Measurements from ENCODE around the gene DIS3. TPM values are rescaled to one million over a fixed set of nuclear protein-coding genes. Genes with fewer than 3 reads are reported as not detected.
"Not testable (repeated sequence)": the region's sequence is repeated elsewhere in the genome, so short reads cannot be mapped to it uniquely, and the experiment has no call there.

The DIS3 gene
- total RNA-seq, 5 donors from 2014 or later (not counting 1 experiment from before 2014, with no cell fraction given): 30.4 to 37.5 (median 36.8) TPM

DNA sequence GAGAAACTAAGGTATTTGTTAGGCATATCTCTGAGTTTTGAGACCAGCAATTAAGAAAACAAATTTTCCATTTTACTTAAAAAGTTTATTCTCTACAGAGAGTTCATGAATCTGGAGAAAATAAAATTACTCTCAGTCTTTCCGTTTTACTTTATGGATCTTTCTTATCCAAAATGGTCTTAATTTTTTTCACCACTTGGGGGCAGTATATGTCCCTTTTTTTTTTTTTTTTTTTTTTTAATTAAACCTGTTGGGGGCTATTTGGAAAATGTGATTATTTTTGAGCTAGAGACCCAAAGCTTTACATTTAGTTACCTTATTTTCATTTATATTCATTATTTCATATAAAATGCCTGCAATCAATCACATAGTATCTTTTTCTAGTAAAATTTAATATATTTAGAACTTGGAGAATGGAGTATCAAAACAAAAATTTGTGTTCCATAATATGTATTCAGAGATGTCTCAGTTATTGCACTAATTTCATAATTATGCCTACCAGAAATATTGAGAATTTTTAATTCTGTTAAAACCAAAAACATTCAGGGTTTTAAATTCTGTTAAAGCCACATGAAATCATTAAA, 27.3 kb upstream of the DIS3 start:
- no peaks in the 10 kb centered on the region for H3K27me3 ChIP-seq (replicated peaks in 1 of 2; ENCODE audit: control insufficient read depth in 2 of 2, extremely low read depth in 1 of 2, insufficient read depth in 2 of 2, low read length in 1 of 2)
- peaks cover 0 to 2% (median 2%) of the 10 kb centered on the region in 3 donors for H3K4me1 Mint-ChIP-seq
- H3K4me3 Mint-ChIP-seq: no peak overlapping the region
- ChIA-PET CTCF (interaction anchor here (0.6 to 1.0 kb wide), 26 partner anchors 11 to 1922 kb away, joined by 3 to 13 read pairs (median 4); no protein-coding TSS in a partner anchor), POLR2A (interaction anchor here in 1 of 2 donors (0.6 to 0.7 kb wide), 4 partner anchors 11 to 970 kb away, joined by 3 to 5 read pairs (median 4); no protein-coding TSS in a partner anchor)
- no peak for ATAC-seq (replicated peaks in 1 of 4)
- no peaks in the 10 kb centered on the region for H3K9me3 Mint-ChIP-seq
- no peak overlapping the region for H3K27ac Mint-ChIP-seq
- H3K9me3 ChIP-seq: no peaks in the 10 kb centered on the region
- H3K27me3 Mint-ChIP-seq: no peaks in the 10 kb centered on the region
- H3K4me3 ChIP-seq (ENCODE audit: control insufficient read depth in 1 of 2, extremely low read depth in 1 of 2, low read length in 1 of 2): no peak overlapping the region
- peaks cover 24% of the 10 kb centered on the region for H3K36me3 Mint-ChIP-seq
- DNase-seq: peak in 1 of 35 experiments; percentile 57
- H3K36me3 ChIP-seq (ENCODE audit: control insufficient read depth in 2 of 2, extremely low read depth in 1 of 2, insufficient read depth in 1 of 2, low read length in 1 of 2): peaks cover 0 to 12% of the 10 kb centered on the region in 2 donors
- H3K27ac ChIP-seq (ENCODE audit: low read length): no peak overlapping the region
- no peaks in the 10 kb centered on the region for H3K4me1 ChIP-seq (ENCODE audit: control insufficient read depth in 1 of 2, extremely low read depth in 1 of 2, insufficient read depth in 2 of 2, low read length in 2 of 2)
- no CpG with 5 or more reads among the region's 1 CpG for WGBS (ENCODE audit: insufficient coverage)

- WGBS (ENCODE audit: insufficient coverage): no CpG with 5 or more reads among the region's 1 CpG
- H3K4me3 Mint-ChIP-seq; ATAC-seq (replicated peaks in 1 of 4); DNase-seq; H3K4me1 ChIP-seq (ENCODE audit: control insufficient read depth in 1 of 2, extremely low read depth in 1 of 2, insufficient read depth in 2 of 2, low read length in 2 of 2); H3K27ac Mint-ChIP-seq; H3K4me3 ChIP-seq (ENCODE audit: control insufficient read depth in 1 of 2, extremely low read depth in 1 of 2, low read length in 1 of 2); H3K9me3 ChIP-seq; H3K27me3 Mint-ChIP-seq; POLR2A ChIA-PET; H3K27ac ChIP-seq (ENCODE audit: low read length); H3K27me3 ChIP-seq (replicated peaks in 1 of 2; ENCODE audit: control insufficient read depth in 2 of 2, extremely low read depth in 1 of 2, insufficient read depth in 2 of 2, low read length in 1 of 2); CTCF ChIA-PET; H3K9me3 Mint-ChIP-seq: not testable (repeated sequence)
- peaks cover 25% of the 10 kb centered on the region for H3K36me3 Mint-ChIP-seq
- peaks cover 9 to 11% (median 9%) of the 10 kb centered on the region in 3 donors for H3K4me1 Mint-ChIP-seq
- peaks cover 0 to 14% of the 10 kb centered on the region in 2 donors for H3K36me3 ChIP-seq (ENCODE audit: control insufficient read depth in 2 of 2, extremely low read depth in 1 of 2, insufficient read depth in 1 of 2, low read length in 1 of 2)
Observed at GRCh38 chr13:72806514-72806913, 24.8 kb upstream of the DIS3 start.

GRCh38 chr13:72805676-72806346, 24.1 kb upstream of the DIS3 start:
- DNase-seq (no peak), ATAC-seq (replicated peaks in 1 of 4) (no peak)
- no peak overlapping the region for H3K4me3 Mint-ChIP-seq
- H3K36me3 Mint-ChIP-seq: peaks cover 28% of the 10 kb centered on the region
- no peak overlapping the region for H3K27ac ChIP-seq (ENCODE audit: low read length)
- peaks cover 9 to 11% (median 10%) of the 10 kb centered on the region in 3 donors for H3K4me1 Mint-ChIP-seq
- ChIA-PET POLR2A (no interaction called here), CTCF (interaction anchor here in 1 of 2 donors (0.6 kb wide), 1 partner anchor 90 kb away, joined by 3 read pairs; no protein-coding TSS in a partner anchor)
- peaks cover 0 to 14% of the 10 kb centered on the region in 2 donors for H3K36me3 ChIP-seq (ENCODE audit: control insufficient read depth in 2 of 2, extremely low read depth in 1 of 2, insufficient read depth in 1 of 2, low read length in 1 of 2)
- H3K4me3 ChIP-seq (ENCODE audit: control insufficient read depth in 1 of 2, extremely low read depth in 1 of 2, low read length in 1 of 2): no peak overlapping the region
- H3K27me3 Mint-ChIP-seq: no peaks in the 10 kb centered on the region
- H3K9me3 ChIP-seq: no peaks in the 10 kb centered on the region
- 100% methylated on average over 1 of the region's 1 CpG for WGBS (ENCODE audit: insufficient coverage)
- H3K4me1 ChIP-seq (ENCODE audit: control insufficient read depth in 1 of 2, extremely low read depth in 1 of 2, insufficient read depth in 2 of 2, low read length in 2 of 2): no peaks in the 10 kb centered on the region
- H3K27ac Mint-ChIP-seq: no peak overlapping the region
- no peaks in the 10 kb centered on the region for H3K9me3 Mint-ChIP-seq
- no peaks in the 10 kb centered on the region for H3K27me3 ChIP-seq (replicated peaks in 1 of 2; ENCODE audit: control insufficient read depth in 2 of 2, extremely low read depth in 1 of 2, insufficient read depth in 2 of 2, low read length in 1 of 2)

- Histone ChIP-seq H3K36me3 (ENCODE audit: control insufficient read depth in 2 of 2, extremely low read depth in 1 of 2, insufficient read depth in 1 of 2, low read length in 1 of 2) (peaks cover 0 to 24% of the 10 kb centered on the region in 2 donors), H3K4me3 (ENCODE audit: control insufficient read depth in 1 of 2, extremely low read depth in 1 of 2, low read length in 1 of 2) (no peak overlapping the region), H3K9me3 (no peaks in the 10 kb centered on the region), H3K4me1 (ENCODE audit: control insufficient read depth in 1 of 2, extremely low read depth in 1 of 2, insufficient read depth in 2 of 2, low read length in 2 of 2) (no peaks in the 10 kb centered on the region), H3K27me3 (replicated peaks in 1 of 2; ENCODE audit: control insufficient read depth in 2 of 2, extremely low read depth in 1 of 2, insufficient read depth in 2 of 2, low read length in 1 of 2) (no peaks in the 10 kb centered on the region), H3K27ac (ENCODE audit: low read length) (no peak overlapping the region)
- no peaks in the 10 kb centered on the region for H3K9me3 Mint-ChIP-seq
- peaks cover 9 to 11% (median 10%) of the 10 kb centered on the region in 3 donors for H3K4me1 Mint-ChIP-seq
- ChIA-PET CTCF (no interaction called here), POLR2A (no interaction called here)
- no CpG with 5 or more reads among the region's 1 CpG for WGBS (ENCODE audit: insufficient coverage)
- DNase-seq (no peak), ATAC-seq (replicated peaks in 1 of 4) (no peak)
- no peaks in the 10 kb centered on the region for H3K27me3 Mint-ChIP-seq
- H3K27ac Mint-ChIP-seq: peak overlapping the region; percentile 68 to 84
- no peak overlapping the region for H3K4me3 Mint-ChIP-seq
- peaks cover 34% of the 10 kb centered on the region for H3K36me3 Mint-ChIP-seq
Observed at GRCh38 chr13:72804301-72804700, 22.6 kb upstream of the DIS3 start.

GRCh38 chr13:72798817-72799216, 17.1 kb upstream of the DIS3 start:
- CTCF ChIA-PET: interaction anchor here in 1 of 2 donors (1.2 kb wide), 1 partner anchor 29 kb away, joined by 3 read pairs; no protein-coding TSS in a partner anchor
- Histone ChIP-seq H3K36me3 (ENCODE audit: control insufficient read depth in 2 of 2, extremely low read depth in 1 of 2, insufficient read depth in 1 of 2, low read length in 1 of 2) (peaks cover 0 to 57% of the 10 kb centered on the region in 2 donors), H3K27me3 (replicated peaks in 1 of 2; ENCODE audit: control insufficient read depth in 2 of 2, extremely low read depth in 1 of 2, insufficient read depth in 2 of 2, low read length in 1 of 2) (no peaks in the 10 kb centered on the region), H3K4me3 (ENCODE audit: control insufficient read depth in 1 of 2, extremely low read depth in 1 of 2, low read length in 1 of 2) (no peak overlapping the region), H3K4me1 (ENCODE audit: control insufficient read depth in 1 of 2, extremely low read depth in 1 of 2, insufficient read depth in 2 of 2, low read length in 2 of 2) (no peaks in the 10 kb centered on the region), H3K9me3 (no peaks in the 10 kb centered on the region), H3K27ac (ENCODE audit: low read length) (no peak overlapping the region)
- no peak overlapping the region for H3K4me3 Mint-ChIP-seq
- H3K9me3 Mint-ChIP-seq: peaks cover 0 to 3% (median 0%) of the 10 kb centered on the region in 3 donors
- no peak overlapping the region for H3K27ac Mint-ChIP-seq
- H3K27me3 Mint-ChIP-seq: no peaks in the 10 kb centered on the region
- peaks cover 13 to 17% (median 17%) of the 10 kb centered on the region in 3 donors for H3K4me1 Mint-ChIP-seq
- DNase-seq: no peak
- no CpG with 5 or more reads among the region's 3 CpGs for WGBS (ENCODE audit: insufficient coverage)
- no peak for ATAC-seq (replicated peaks in 1 of 4)
- POLR2A ChIA-PET: no interaction called here
- peaks cover 55% of the 10 kb centered on the region for H3K36me3 Mint-ChIP-seq

DNA sequence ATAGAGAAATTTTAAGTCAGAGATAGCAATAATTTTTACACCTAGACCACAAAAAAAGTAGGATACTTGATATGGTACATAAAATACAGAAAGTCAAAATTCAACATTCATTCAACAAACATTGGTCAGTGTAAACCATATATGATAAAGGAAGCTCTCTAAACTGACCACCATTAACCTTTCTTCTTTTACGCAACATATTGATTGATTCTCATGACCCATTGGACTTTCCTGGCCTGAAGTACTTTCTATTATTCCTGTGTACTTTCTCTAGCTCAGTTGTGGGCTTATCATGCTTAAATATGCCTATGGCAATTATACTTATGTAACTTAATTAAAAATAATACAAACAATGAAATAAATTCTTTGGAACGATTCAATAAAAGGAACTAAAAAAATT, 10.9 kb upstream of the DIS3 start:
- peaks cover 51% of the 10 kb centered on the region for H3K36me3 Mint-ChIP-seq
- DNase-seq: no peak

More for the DNA sequence above, 10.9 kb upstream of the DIS3 start:
- no peak overlapping the region for H3K27ac ChIP-seq (ENCODE audit: low read length)
- CTCF ChIA-PET: no interaction called here
- no peaks in the 10 kb centered on the region for H3K4me1 ChIP-seq (ENCODE audit: control insufficient read depth in 1 of 2, extremely low read depth in 1 of 2, insufficient read depth in 2 of 2, low read length in 2 of 2)
- no peaks in the 10 kb centered on the region for H3K9me3 ChIP-seq
- peaks cover 8 to 50% of the 10 kb centered on the region in 2 donors for H3K36me3 ChIP-seq (ENCODE audit: control insufficient read depth in 2 of 2, extremely low read depth in 1 of 2, insufficient read depth in 1 of 2, low read length in 1 of 2)
- Mint-ChIP-seq H3K4me1 (peaks cover 11 to 25% (median 23%) of the 10 kb centered on the region in 3 donors), H3K27ac (no peak overlapping the region), H3K9me3 (peaks cover 0 to 4% (median 0%) of the 10 kb centered on the region in 3 donors), H3K27me3 (no peaks in the 10 kb centered on the region), H3K4me3 (no peak overlapping the region)
- POLR2A ChIA-PET: no interaction called here
- H3K4me3 ChIP-seq (ENCODE audit: control insufficient read depth in 1 of 2, extremely low read depth in 1 of 2, low read length in 1 of 2): no peak overlapping the region
- H3K27me3 ChIP-seq (replicated peaks in 1 of 2; ENCODE audit: control insufficient read depth in 2 of 2, extremely low read depth in 1 of 2, insufficient read depth in 2 of 2, low read length in 1 of 2): no peaks in the 10 kb centered on the region
- no CpG with 5 or more reads among the region's 2 CpGs for whole genome bisulfite sequencing (ENCODE audit: insufficient coverage)
- no peak for ATAC-seq (replicated peaks in 1 of 4)
